GM08714 (cell line): ENCODE data around the gene RGS1.
"Not testable (repeated sequence)": the region's sequence is repeated elsewhere in the genome, so short reads cannot be mapped to it uniquely, and the experiment has no call there.

Source experiments
- H3K4me3 ChIP-seq: fragments of 200-500 bp; sonication (Bioruptor generic); 2 replicates; pipeline ENCODE4 v1.5.1; 2014; ENCODE audit warnings: mild to moderate bottlenecking, low read length, inconsistent platforms
- ZNF274 ChIP-seq: IDR thresholded peaks from 2 replicates; pipeline ENCODE4 v1.6.1; 2012; ENCODE audit warnings: mild to moderate bottlenecking, low read depth, low read length

RGS1 gene, protein sequence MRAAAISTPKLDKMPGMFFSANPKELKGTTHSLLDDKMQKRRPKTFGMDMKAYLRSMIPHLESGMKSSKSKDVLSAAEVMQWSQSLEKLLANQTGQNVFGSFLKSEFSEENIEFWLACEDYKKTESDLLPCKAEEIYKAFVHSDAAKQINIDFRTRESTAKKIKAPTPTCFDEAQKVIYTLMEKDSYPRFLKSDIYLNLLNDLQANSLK

DNA sequence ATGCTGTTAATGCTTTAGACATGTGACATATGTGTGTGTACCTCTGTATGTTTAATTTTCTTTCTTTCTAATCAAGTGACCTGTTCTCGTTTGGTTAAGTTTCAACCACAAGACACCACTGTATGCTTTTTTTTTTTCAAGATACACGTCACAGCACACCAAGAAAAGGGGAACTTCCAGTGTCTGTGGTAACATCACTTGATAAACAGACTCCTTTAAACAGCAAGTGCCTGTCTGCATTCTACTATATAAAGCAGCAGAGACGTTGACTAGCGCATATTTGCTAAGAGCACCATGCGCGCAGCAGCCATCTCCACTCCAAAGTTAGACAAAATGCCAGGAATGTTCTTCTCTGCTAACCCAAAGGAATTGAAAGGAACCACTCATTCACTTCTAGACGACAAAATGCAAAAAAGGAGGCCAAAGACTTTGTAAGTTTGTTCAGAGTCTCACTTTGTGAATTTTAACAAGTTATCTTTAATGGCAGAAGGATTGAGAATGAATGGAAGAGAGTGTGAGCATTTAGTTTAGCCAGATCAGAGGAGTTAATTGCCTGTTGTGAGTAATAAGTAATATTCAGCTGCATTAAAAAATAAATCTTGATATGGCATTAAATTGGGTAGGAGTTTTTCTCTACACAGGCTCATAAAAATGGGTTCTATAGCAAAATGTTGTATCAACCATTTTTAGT lies at the start of gene RGS1:
Gene RGS1, plus strand, starts transcription at position 275 of the 691 bp plus-strand sequence. Its CDS starts 20 bp downstream, at position 295.
- TF ChIP-seq ZNF274, result no peak

DNA sequence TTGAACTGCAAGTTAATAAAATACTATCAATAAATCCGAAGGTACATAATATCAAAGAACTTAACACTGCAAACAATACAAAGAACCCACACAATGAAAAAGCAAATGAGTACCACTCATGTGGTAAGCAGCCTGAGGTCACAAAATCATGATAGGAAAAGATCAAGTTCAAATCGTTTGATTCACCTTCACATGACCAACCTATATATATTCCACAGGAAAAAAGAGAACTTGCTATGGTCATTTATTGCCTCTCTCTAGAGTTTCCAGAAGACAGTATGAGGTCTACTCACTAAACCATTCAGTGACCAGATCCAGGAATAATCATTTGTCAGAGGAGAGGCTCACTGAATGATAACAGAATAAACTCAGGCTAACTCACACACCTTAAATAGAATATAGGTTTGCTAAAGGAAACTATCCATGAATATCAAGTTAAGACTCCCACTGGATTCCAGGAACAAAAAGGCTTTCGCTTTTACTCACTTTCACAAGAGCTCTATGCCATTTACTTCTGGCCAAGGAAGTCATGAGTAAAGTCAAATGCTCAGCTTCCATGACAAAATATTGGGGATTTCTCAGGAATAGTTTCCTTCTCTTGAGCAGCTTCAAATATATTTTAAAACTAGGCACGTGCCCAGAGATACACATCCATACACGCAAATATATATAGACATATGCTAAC lies 48.3 kb upstream of the RGS1 start:
- H3K4me3 ChIP-seq, result no peak overlapping the region
- TF ChIP-seq ZNF274, result no peak

More for the DNA sequence above, at the start of gene RGS1:
- peak within 1 kb of the TSS; percentile 100 for H3K4me3 ChIP-seq

DNA sequence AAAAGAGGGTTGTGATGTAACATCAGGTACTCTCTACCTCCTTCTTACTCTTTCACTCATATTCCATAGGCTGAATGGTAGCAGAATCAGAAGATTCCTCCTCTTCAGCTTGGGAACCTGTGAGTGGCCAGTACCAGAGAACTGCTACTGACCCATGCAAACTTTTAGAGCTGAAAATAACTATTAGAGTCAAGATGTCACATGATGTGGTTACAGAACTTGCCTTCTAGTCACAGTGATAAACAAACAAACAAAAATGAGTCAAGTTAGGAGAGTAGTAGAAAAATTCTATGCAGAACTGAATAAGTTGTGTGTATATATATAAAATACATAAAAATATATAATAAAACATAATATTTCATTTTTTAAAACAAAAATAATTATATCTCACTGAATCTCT lies 47.6 kb upstream of the RGS1 start:
- no peak for TF ChIP-seq ZNF274

DNA sequence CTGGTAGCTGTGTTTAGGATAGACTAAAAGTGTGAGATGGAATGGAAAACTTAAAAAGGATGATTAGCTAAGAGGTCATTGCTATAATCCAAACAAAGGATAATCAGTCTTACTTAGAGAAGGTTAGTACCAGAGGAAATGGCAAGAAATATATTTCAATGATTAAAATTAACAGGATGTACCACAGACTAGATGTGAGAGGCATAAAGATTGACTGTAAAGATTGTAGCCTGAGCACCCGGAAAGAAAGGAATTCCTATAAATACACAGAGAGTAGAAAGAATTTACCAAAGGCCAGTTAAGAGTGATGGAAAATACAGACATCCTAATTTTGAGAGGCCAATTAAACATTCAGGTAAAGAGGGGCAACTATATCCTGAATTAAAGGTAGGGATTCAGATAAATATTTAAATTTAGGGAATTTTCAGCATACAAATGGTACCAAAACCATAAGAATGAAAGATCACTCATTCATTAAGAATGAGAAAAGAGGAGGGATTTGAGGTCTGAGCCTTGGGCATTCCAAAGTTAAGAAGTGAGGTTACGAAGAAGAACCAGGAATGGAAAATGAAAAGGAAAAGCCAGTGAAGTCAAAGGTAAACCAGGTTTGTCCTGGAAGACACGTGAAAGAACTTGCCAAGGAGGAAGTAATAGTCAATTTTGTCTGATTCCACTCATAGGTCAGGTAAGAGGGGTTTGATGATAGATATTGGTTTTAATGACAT lies 46.4 kb upstream of the RGS1 start:
- TF ChIP-seq ZNF274, result no peak
- no peak overlapping the region for H3K4me3 ChIP-seq

More for the DNA sequence above, 47.6 kb upstream of the RGS1 start:
- no peak overlapping the region for H3K4me3 ChIP-seq

DNA sequence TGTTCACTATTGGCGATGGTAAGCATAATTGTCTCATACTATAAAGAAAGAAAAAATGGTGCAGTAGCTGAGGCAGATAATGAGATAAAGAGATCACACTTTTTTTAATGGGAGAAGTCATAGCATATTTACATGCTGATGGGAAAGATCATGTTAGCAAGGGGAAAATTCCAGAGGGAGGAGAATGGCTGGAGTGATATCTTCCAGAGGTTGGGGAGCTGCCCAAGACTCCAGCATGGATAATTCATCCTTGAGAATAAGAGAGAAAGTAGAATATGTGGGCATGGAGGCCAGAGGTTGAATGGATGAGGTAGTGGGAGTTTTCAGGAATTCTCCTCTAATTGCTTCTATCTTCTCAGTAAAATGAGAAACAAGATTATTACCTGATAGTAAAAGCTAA lies 45.8 kb upstream of the RGS1 start:
- H3K4me3 ChIP-seq, result peak overlapping the region; percentile 51; the same call in 1 of the 2 replicates
- no peak for TF ChIP-seq ZNF274

DNA sequence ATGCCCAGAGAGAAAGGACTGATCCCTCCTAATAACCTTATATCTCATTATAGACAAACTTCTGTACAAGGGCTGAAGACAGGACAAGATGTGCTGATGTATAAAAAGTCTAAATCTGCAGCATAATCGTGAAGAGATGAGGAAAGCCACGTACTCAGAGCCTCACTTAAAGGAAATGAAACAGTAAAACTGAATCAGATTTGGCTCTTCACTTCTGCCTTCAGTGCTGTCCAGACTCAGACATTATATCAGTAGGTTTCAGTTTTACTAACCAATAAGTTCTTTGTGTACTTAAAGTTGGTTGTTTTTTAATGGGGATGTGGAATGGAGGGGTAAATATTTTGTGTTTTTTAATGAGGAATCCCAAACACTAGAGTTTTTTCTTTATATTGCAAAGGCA lies 45.3 kb upstream of the RGS1 start:
- H3K4me3 ChIP-seq, result no peak overlapping the region
- TF ChIP-seq ZNF274, result no peak

DNA sequence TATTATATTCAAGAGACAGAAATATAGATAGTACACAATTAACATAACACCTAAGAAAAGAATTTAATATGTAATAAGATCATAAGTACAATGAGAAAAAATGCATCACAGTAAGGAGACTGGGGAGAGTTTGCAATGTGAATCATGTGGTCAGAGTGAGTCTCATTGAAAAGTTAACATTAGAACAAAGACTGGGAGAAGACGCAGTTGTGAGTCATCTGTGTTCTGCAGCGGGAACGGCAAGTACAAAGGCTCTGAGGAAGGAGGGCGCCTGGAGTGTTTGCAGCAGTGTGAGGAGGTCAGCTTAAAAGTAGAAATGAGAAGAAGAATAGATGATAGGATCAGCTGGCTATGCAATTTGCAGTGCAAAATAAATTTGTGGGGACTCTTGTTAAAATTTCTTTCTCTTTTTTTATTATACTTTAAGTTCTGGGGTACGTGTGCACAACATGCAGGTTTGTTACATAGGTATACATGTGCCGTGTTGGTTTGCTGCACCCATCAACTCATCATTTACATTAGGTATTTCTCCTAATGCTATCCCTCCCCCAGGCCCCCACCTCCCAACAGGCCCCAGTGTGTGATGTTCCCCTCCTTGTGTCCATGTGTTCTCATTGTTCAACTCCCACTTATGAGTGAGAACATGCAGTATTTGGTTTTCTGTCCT lies 44.4 kb upstream of the RGS1 start:
- H3K4me3 ChIP-seq, result not testable (repeated sequence)

DNA sequence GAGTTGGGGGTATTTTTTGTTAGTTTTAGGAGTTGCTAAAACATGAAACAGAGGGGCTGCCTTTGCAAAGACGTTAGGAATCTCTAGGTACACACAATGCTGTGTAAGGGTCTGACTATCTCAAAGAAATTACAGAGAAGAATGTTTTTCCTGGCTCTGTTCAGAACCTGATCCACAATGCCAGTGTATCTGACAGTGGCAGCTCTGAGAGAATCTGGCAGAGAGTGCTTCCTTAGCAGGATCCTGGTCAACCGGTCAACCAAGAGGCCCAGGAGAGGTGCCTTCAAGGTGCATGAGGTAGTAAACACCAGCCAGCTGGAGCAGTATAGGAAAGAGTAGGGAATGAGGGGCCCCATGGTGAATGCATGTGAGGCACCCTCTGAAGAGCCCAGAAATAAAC lies 40.9 kb upstream of the RGS1 start:
- no peak overlapping the region for H3K4me3 ChIP-seq
- TF ChIP-seq ZNF274, result no peak

DNA sequence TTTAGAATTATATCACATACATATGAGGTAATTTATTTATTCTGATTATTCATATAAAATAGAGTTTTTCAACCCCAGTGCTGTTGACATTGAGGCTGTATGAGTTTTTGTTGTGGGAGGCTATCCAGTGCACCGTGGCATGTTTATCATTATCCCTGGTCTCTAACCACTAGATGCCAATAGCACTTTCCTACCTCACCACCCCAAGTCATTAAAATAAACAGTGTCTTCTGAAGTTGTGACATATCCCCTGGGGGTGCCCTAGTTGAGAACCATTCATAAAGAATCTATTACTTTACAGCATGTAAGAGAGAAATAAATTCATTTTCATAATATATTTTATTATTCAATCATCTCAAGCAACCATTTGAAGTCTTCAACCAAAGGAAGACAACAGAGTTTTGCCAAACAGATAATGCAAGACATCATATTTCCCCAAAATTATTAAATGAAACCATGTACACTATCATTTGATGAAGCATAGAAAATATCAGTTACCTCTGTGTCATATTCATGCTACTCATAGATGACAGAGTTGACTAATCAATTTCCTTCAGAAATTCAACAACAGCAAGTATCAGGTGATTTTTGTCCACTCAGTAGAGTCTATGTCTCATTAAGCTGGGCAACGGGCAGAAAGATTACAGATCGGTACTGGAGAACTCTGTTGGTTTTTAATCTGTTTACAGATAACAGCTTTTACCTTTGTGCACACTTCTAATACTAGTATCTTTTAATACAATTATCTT lies 39.5 kb upstream of the RGS1 start:
- no peak for TF ChIP-seq ZNF274
- H3K4me3 ChIP-seq, result no peak overlapping the region

DNA sequence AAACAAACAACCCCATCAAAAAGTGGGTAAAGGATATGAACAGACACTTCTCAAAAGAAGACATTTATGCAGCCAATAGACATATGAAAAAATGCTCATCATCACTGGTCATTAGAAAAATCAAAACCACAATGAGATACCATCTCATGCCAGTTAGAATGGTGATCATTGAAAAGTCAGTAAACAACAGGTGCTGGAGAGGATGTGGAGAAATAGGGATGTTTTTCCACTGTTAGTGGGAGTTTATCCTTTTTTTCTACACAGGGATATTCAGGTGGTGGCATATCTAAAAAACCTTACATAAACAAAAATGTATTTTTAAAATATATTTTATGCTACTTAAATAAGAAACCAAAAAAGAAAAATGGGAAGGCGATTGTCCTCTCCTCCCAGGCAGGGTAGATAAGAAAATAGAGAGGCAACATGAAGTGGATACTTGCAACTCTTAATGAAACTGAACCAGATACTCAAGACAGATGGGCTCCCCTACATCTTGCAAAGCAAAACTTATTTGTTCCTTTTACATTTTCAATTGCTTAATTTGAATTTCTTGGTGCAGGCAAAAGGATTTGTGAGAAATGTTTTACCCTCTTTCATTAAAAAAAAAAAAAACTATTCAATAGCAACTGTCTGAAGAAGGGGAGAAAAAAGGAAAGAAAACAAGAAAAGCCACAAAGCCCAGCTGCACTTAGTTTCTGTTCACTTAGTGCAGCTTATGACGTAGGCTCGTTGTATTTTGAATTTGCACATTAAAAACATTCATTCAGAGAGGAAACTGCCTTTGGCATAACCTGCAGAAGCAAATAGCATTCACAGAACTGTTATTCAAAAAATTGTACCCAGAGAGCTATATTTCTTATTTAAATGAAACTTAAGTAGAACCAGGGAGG lies 36.9 kb upstream of the RGS1 start:
- H3K4me3 ChIP-seq, result no peak overlapping the region
- TF ChIP-seq ZNF274, result no peak

DNA sequence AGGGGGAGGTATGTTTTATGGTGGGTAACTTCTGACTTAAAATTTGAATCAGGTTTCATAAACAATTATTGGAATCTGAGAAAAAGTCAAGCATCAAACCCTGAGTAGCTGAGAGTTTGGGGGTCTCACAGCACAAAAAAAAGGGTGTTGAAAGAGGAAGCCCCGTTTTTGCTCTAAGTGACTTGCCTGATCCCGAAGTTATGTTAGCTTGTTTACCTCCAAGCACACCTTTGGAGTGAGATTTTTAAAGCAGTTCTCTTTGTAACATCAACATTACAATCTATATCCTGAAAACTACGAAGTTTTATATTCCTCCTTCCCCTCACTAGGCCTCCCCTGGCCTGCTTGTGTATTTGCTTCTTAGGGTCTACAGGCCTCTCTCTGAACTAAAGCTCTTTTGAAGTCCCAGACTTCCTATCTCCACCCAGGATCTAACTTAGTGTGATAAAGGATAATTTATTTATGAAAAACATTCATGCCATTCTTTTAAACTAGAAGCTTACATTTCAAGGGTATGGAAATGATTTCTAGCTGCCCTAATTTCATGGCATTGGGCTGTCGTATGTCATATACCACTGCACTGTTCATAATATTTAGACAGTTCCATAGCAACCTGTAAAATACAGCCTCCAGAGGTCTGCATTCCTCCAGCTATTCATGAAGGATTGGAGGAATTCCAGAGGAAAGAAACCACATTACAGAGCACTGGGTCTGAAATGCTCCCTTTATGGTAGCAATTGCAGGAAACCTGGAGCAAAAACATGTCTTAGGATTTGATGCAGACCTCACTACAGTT lies 36.1 kb upstream of the RGS1 start:
- H3K4me3 ChIP-seq, result peak overlapping the region; percentile 46; the same call in 1 of the 2 replicates

DNA sequence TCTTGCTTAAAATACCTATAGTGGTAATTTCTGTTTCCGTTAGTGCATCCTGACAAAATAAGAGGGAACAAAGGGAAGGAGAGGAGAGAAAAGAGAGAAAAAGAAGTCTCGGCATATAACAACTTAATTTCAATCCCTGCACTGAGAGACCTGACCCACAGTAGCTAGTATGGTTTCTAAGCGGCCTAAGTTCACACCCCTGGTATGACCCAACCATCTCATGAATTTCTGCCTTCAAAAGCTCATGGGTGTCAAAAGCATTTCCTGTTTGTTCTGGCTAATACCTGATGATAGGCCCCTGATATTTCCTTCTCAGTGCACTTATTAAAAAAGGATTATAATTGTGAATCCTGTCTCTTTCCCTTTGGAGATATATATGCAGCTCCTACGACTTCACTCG lies 32.1 kb upstream of the RGS1 start:
- TF ChIP-seq ZNF274, result no peak
- H3K4me3 ChIP-seq, result no peak overlapping the region

More for the DNA sequence above, 36.1 kb upstream of the RGS1 start:
- TF ChIP-seq ZNF274, result no peak
